ENCODE measurements around the gene LRIF1. TPM values are rescaled to one million over a fixed set of nuclear protein-coding genes. Genes with fewer than 3 reads are reported as not detected.

LRIF1 gene
- total RNA-seq, 2 donors from 2014 or later = 3.0 TPM

DNA sequence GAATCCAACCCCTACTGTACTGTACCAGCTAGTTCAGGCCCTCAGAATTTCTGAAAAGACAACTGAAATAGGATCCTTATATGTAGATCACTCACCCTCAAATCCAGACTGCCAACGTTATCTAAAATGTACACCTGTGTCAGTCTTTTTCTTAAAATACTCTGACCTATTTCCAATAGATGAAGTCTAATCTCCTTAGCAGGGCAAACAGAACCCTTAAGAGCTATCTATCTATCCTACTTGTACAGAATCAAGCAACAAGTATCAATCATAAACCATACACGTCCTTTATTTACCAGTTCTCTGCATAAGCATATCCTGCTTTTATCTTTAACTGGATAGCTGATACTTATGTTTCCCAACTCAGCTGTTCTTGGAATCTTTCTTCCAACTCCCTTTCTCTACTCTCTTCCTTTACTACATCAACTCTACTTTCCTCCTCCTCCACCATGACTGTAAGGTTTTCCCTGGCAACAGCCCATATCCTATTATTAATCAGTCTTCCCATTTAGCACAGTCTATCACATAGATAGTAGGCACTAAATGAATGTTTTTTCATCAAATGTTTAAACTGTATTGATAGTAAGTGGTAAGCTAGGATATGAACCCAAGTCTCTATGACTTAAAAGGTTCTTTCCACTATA is 2.8 kb downstream of the LRIF1 start:
- ATAC-seq (ENCODE audit: insufficient number of reproducible peaks, low FRiP score, low read depth) (no peak), DNase-seq (ENCODE audit: low spot score) (no peak)
- Histone ChIP-seq H3K27ac (no peak overlapping the region), H3K4me1 (ENCODE audit: control insufficient read depth in 1 of 2, low read depth in 2 of 2) (peaks cover 0 to 3% of the 10 kb centered on the region in 2 donors), H3K9me3 (peaks cover 17% of the 10 kb centered on the region), H3K4me3 (no peak overlapping the region), H3K27me3 (replicated peaks; ENCODE audit: insufficient read depth) (no peaks in the 10 kb centered on the region), H3K36me3 (no peaks in the 10 kb centered on the region)
- TF ChIP-seq CTCF (IDR thresholded peaks at IDR 0.05) = no peak

- TF ChIP-seq CTCF (IDR thresholded peaks at IDR 0.05) = no peak
- H3K9me3 ChIP-seq = peaks cover 10% of the 10 kb centered on the region
- no peaks in the 10 kb centered on the region for H3K27me3 ChIP-seq (replicated peaks; ENCODE audit: insufficient read depth)
- no peak for DNase-seq (ENCODE audit: low spot score)
- no peak for ATAC-seq (ENCODE audit: insufficient number of reproducible peaks, low FRiP score, low read depth)
- no peaks in the 10 kb centered on the region for H3K36me3 ChIP-seq
- no peaks in the 10 kb centered on the region for H3K4me1 ChIP-seq (ENCODE audit: control insufficient read depth in 1 of 2, low read depth in 2 of 2)
- H3K27ac ChIP-seq = no peak overlapping the region
- H3K4me3 ChIP-seq = no peak overlapping the region
These were observed 5.9 kb downstream of the LRIF1 start for GRCh38 chr1:110957798-110958197.

GRCh38 chr1:110956586-110956985 is 7.1 kb downstream of the LRIF1 start:
- H3K36me3 ChIP-seq = peaks cover 4% of the 10 kb centered on the region
- peaks cover 3% of the 10 kb centered on the region for H3K9me3 ChIP-seq
- no peak overlapping the region for H3K4me3 ChIP-seq
- no peak for ATAC-seq (ENCODE audit: insufficient number of reproducible peaks, low FRiP score, low read depth)
- H3K27ac ChIP-seq = no peak overlapping the region
- no peaks in the 10 kb centered on the region for H3K27me3 ChIP-seq (replicated peaks; ENCODE audit: insufficient read depth)
- no peak for TF ChIP-seq CTCF (IDR thresholded peaks at IDR 0.05)
- no peaks in the 10 kb centered on the region for H3K4me1 ChIP-seq (ENCODE audit: control insufficient read depth in 1 of 2, low read depth in 2 of 2)
- DNase-seq (ENCODE audit: low spot score) = no peak

DNA sequence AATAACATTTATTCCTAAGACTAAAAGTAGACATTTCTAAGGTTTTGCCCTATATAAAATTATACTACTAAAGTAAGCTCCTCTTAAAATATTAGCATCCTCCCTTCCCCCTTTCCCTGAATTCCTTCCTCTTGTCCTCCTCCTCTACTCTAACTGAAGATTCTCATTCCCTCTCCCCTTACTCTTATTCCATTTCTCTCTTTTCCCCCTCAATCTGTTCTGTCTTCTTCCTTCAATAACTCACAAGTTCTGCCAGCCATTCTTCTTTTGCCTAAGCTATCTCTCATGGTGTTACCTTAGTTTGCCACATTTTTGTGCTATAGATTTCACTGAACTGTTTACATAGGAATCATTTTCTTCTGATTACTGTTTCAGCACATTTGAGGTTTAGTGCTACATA is 10.7 kb downstream of the LRIF1 start:
- Histone ChIP-seq H3K4me3 (no peak overlapping the region), H3K9me3 (peaks cover 3% of the 10 kb centered on the region), H3K27ac (no peak overlapping the region), H3K4me1 (ENCODE audit: control insufficient read depth in 1 of 2, low read depth in 2 of 2) (no peaks in the 10 kb centered on the region), H3K36me3 (peaks cover 15% of the 10 kb centered on the region), H3K27me3 (replicated peaks; ENCODE audit: insufficient read depth) (no peaks in the 10 kb centered on the region)
- ATAC-seq (ENCODE audit: insufficient number of reproducible peaks, low FRiP score, low read depth) (no peak), DNase-seq (ENCODE audit: low spot score) (no peak)
- TF ChIP-seq CTCF (IDR thresholded peaks at IDR 0.05) = no peak

GRCh38 chr1:110952031-110952430 is 11.7 kb downstream of the LRIF1 start:
- Histone ChIP-seq H3K27ac (no peak overlapping the region), H3K4me1 (ENCODE audit: control insufficient read depth in 1 of 2, low read depth in 2 of 2) (no peaks in the 10 kb centered on the region), H3K4me3 (no peak overlapping the region), H3K9me3 (peaks cover 3% of the 10 kb centered on the region), H3K36me3 (peaks cover 15% of the 10 kb centered on the region), H3K27me3 (replicated peaks; ENCODE audit: insufficient read depth) (no peaks in the 10 kb centered on the region)
- ATAC-seq (ENCODE audit: insufficient number of reproducible peaks, low FRiP score, low read depth) (no peak), DNase-seq (ENCODE audit: low spot score) (no peak)
- no peak for TF ChIP-seq CTCF (IDR thresholded peaks at IDR 0.05)
